Neuron (in vitro differentiated cells): ENCODE data around the gene SERGEF.

ENCODE experiments used
- H2AFZ ChIP-seq: one replicate; pipeline ENCODE4 v1.6.1; 2013; ENCODE audit warnings: low read depth, mild to moderate bottlenecking, inconsistent platforms, low read length, moderate library complexity
- H3K27me3 ChIP-seq: one replicate; pipeline ENCODE4 v1.6.1; 2013; ENCODE audit warnings: low read length; ENCODE audit not compliant: insufficient read depth
- H3K36me3 ChIP-seq: one replicate; pipeline ENCODE4 v1.6.1; 2013; ENCODE audit warnings: low read length; ENCODE audit not compliant: insufficient read depth
- H3K4me1 ChIP-seq: one replicate; pipeline ENCODE4 v1.6.1; 2013; ENCODE audit warnings: low read length; ENCODE audit not compliant: insufficient read depth
- H3K4me3 ChIP-seq: 2 replicates; pipeline ENCODE4 v1.5.1; 2013; ENCODE audit warnings: mild to moderate bottlenecking, low read length, moderate library complexity
- H3K9me3 ChIP-seq: one replicate; pipeline ENCODE4 v1.6.1; 2013; ENCODE audit warnings: low read length

The SERGEF gene

GRCh38 chr11:17802491-17802890 is 210.4 kb downstream of the SERGEF start:
- Histone ChIP-seq H3K4me3 (no peak overlapping the region), H3K4me1 (peaks cover 40% of the 10 kb centered on the region), H3K36me3 (no peaks in the 10 kb centered on the region), H2AFZ (no peak overlapping the region), H3K9me3 (peaks cover 2% of the 10 kb centered on the region), H3K27me3 (no peaks in the 10 kb centered on the region)

GRCh38 chr11:17801166-17801565 is 211.7 kb downstream of the SERGEF start:
- Histone ChIP-seq H3K36me3 (no peaks in the 10 kb centered on the region), H2AFZ (no peak overlapping the region), H3K4me3 (no peak overlapping the region), H3K4me1 (peaks cover 26% of the 10 kb centered on the region), H3K9me3 (peaks cover 2% of the 10 kb centered on the region), H3K27me3 (no peaks in the 10 kb centered on the region)

DNA sequence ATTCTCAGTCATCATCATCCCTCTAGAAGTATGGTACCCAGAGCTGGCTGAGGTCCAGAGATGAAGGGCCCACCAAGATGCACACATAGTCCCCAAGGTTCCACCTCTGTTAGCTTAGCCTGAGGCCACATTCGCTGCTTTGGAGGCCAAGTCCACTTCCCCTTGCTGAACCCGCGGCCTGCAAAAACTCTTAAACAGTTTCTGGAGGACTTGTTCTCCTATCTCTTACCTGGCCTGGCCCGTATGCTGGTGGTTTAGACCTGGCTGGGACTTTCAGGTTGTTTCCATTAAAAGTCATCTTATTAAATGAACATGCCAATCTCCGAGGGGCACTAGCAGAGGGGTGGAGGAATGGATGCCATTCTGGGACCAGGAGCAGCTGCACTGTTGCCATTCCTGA is 213.7 kb downstream of the SERGEF start:
- Histone ChIP-seq H3K27me3 (no peaks in the 10 kb centered on the region), H3K4me1 (peaks cover 19% of the 10 kb centered on the region), H3K9me3 (peaks cover 2% of the 10 kb centered on the region)

DNA sequence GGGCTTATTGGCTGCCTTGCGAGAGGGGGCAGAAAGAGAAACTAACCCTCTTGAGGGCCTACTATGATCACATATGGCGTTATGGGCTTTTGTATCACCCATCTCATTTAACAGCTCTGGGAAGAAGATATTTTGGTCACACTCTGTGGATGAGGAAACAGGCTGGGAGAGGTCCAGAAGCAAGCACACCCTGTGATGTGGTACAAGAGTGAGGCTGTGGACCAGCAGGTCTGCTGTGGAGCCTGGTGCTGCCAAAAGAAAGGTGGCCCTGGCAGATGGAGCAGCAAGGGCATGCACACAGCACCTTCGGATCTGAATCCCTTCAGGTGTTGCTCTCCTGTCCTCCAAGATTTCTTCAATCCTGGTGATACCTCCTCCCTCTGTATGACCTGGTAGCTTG is 214.1 kb downstream of the SERGEF start:
- Histone ChIP-seq H3K36me3 (no peaks in the 10 kb centered on the region), H3K4me3 (no peak overlapping the region), H2AFZ (no peak overlapping the region), H3K27me3 (no peaks in the 10 kb centered on the region), H3K9me3 (peaks cover 2% of the 10 kb centered on the region), H3K4me1 (peaks cover 14% of the 10 kb centered on the region)

More for the DNA sequence above, 213.7 kb downstream of the SERGEF start:
- Histone ChIP-seq H3K4me3 (no peak overlapping the region), H2AFZ (no peak overlapping the region), H3K36me3 (no peaks in the 10 kb centered on the region)

DNA sequence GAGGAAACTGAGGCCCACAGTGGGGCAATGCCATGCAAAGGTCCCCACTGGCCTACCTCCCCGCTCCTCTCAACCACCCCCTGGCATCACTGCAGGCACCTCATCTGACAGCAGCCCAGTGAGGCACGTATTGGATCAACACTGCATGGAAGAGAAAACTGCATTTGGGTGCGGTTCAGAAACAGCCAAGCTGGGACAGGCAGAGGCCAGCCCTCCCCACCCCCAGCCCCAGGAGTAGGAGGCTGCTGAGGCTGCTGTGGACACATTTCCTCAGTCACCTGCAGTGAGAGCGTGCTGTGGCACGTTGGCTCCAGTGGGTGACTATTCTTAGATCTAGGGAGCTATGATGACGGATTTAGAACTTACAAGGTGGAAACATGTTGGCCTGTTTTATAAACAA is 214.6 kb downstream of the SERGEF start:
- no peak overlapping the region for H3K4me3 ChIP-seq

GRCh38 chr11:17796154-17796553 is 216.7 kb downstream of the SERGEF start:
- Histone ChIP-seq H3K27me3 (no peaks in the 10 kb centered on the region), H3K4me3 (no peak overlapping the region), H3K36me3 (no peaks in the 10 kb centered on the region), H2AFZ (no peak overlapping the region), H3K9me3 (peaks cover 2% of the 10 kb centered on the region), H3K4me1 (peaks cover under 1% of the 10 kb centered on the region)

More for the DNA sequence above, 214.6 kb downstream of the SERGEF start:
- Histone ChIP-seq H3K36me3 (no peaks in the 10 kb centered on the region), H3K4me1 (peaks cover 10% of the 10 kb centered on the region), H3K27me3 (no peaks in the 10 kb centered on the region), H2AFZ (no peak overlapping the region), H3K9me3 (peaks cover 2% of the 10 kb centered on the region)

GRCh38 chr11:17794981-17795380 is 217.9 kb downstream of the SERGEF start:
- Histone ChIP-seq H3K4me3 (no peak overlapping the region), H2AFZ (no peak overlapping the region), H3K4me1 (no peaks in the 10 kb centered on the region), H3K36me3 (no peaks in the 10 kb centered on the region), H3K27me3 (no peaks in the 10 kb centered on the region), H3K9me3 (no peaks in the 10 kb centered on the region)

GRCh38 chr11:17793642-17794170 is 219.1 kb downstream of the SERGEF start:
- Histone ChIP-seq H3K9me3 (no peaks in the 10 kb centered on the region), H2AFZ (no peak overlapping the region), H3K4me1 (no peaks in the 10 kb centered on the region), H3K4me3 (no peak overlapping the region), H3K27me3 (no peaks in the 10 kb centered on the region), H3K36me3 (no peaks in the 10 kb centered on the region)

- no peak overlapping the region for H3K4me3 ChIP-seq
- H3K9me3 ChIP-seq, result no peaks in the 10 kb centered on the region
- no peaks in the 10 kb centered on the region for H3K4me1 ChIP-seq
- H2AFZ ChIP-seq, result no peak overlapping the region
- no peaks in the 10 kb centered on the region for H3K36me3 ChIP-seq
- no peaks in the 10 kb centered on the region for H3K27me3 ChIP-seq
Measured at GRCh38 chr11:17792161-17792560, 220.7 kb downstream of the SERGEF start.

DNA sequence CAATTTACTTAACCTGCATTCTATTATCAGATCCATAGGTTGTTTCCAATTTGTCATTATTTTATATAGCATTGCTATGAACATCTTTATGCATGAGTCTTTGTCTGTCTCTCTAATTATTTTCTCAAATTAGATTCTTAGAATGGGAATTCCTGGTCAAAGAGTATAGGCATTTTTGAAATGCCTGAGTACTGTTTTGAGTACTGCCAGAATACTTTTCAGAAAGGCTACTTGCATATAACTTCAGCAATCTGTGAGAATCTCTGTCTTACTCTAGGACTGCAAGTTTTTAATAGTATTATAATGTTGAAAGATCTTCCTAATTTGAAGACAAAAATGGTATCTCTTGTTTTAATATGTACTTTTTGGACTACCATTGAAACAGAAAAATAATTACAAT is 221.7 kb downstream of the SERGEF start:
- no peak overlapping the region for H3K4me3 ChIP-seq
- H3K27me3 ChIP-seq, result no peaks in the 10 kb centered on the region
- no peaks in the 10 kb centered on the region for H3K36me3 ChIP-seq
- H3K9me3 ChIP-seq, result no peaks in the 10 kb centered on the region
- H2AFZ ChIP-seq, result no peak overlapping the region
- H3K4me1 ChIP-seq, result no peaks in the 10 kb centered on the region

GRCh38 chr11:17790453-17790852 is 222.4 kb downstream of the SERGEF start:
- no peaks in the 10 kb centered on the region for H3K36me3 ChIP-seq
- no peak overlapping the region for H3K4me3 ChIP-seq
- H2AFZ ChIP-seq, result no peak overlapping the region
- no peaks in the 10 kb centered on the region for H3K4me1 ChIP-seq
- H3K27me3 ChIP-seq, result no peaks in the 10 kb centered on the region
- no peaks in the 10 kb centered on the region for H3K9me3 ChIP-seq

GRCh38 chr11:17788084-17788483 is 224.8 kb downstream of the SERGEF start:
- Histone ChIP-seq H3K27me3 (no peaks in the 10 kb centered on the region), H3K9me3 (no peaks in the 10 kb centered on the region), H3K36me3 (no peaks in the 10 kb centered on the region), H3K4me3 (no peak overlapping the region), H2AFZ (no peak overlapping the region), H3K4me1 (no peaks in the 10 kb centered on the region)

DNA sequence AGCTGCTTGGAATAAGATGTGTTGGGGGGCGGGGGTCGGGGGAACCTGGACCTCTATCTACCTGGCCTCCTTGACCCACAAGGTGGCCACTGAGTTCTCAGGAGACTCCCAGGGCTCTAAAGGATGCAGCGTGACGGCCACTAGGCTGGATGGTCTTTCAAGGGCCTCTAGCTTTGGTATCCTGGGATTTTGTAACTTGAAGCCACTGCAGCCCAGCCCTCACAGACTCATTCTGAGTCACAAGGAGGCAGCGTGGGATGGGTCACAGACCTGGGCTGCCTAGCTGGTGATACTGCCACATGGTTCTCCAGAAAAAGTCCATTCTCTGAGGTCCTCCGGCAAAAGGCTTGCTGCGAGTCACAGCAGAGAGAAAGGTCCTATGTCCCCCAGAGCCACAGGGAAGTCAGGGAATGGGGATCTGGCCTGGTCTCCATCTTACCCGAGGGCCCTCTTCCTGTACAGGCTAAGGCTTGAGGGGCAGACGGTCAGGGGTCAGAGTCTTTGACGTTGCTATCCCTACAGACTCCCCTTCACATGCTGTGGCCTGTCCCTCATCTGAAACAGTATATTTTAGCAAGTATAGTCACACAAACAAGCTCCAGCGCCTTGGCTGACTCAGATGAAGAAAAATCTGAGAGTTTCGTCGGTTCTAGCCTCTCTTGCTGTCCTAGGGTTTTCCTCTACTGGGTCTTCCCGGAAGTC is 225.9 kb downstream of the SERGEF start:
- H3K36me3 ChIP-seq, result no peaks in the 10 kb centered on the region
- H2AFZ ChIP-seq, result no peak overlapping the region
- H3K9me3 ChIP-seq, result no peaks in the 10 kb centered on the region
- H3K4me3 ChIP-seq, result no peak overlapping the region
- H3K27me3 ChIP-seq, result no peaks in the 10 kb centered on the region
- no peaks in the 10 kb centered on the region for H3K4me1 ChIP-seq

- Histone ChIP-seq H3K36me3 (no peaks in the 10 kb centered on the region), H3K27me3 (no peaks in the 10 kb centered on the region), H3K4me3 (no peak overlapping the region), H2AFZ (no peak overlapping the region), H3K4me1 (no peaks in the 10 kb centered on the region), H3K9me3 (no peaks in the 10 kb centered on the region)
Measured at GRCh38 chr11:17783878-17784277, 229.0 kb downstream of the SERGEF start.
